GM20431 (cell line): Measurements from ENCODE around the gene SYNPO.

Experiments
- in situ Hi-C: fragments of 300-500 bp; cut with MseI, MboI; formaldehyde crosslinking; loops from one replicate; pipeline ENCODE4 v1.15.0; 2020; ENCODE audit warnings: low sequenced_read_pairs; ENCODE audit not compliant: unreplicated experiment

SYNPO gene, protein sequence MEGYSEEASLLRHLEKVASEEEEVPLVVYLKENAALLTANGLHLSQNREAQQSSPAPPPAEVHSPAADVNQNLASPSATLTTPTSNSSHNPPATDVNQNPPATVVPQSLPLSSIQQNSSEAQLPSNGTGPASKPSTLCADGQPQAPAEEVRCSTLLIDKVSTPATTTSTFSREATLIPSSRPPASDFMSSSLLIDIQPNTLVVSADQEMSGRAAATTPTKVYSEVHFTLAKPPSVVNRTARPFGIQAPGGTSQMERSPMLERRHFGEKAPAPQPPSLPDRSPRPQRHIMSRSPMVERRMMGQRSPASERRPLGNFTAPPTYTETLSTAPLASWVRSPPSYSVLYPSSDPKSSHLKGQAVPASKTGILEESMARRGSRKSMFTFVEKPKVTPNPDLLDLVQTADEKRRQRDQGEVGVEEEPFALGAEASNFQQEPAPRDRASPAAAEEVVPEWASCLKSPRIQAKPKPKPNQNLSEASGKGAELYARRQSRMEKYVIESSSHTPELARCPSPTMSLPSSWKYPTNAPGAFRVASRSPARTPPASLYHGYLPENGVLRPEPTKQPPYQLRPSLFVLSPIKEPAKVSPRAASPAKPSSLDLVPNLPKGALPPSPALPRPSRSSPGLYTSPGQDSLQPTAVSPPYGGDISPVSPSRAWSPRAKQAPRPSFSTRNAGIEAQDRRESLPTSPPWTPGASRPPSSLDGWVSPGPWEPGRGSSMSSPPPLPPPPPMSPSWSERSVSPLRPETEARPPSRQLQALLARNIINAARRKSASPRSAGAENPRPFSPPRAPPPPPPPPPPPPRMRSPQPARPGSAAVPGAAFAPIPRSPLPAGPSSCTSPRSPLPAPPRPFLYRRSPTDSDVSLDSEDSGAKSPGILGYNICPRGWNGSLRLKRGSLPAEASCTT

DNA sequence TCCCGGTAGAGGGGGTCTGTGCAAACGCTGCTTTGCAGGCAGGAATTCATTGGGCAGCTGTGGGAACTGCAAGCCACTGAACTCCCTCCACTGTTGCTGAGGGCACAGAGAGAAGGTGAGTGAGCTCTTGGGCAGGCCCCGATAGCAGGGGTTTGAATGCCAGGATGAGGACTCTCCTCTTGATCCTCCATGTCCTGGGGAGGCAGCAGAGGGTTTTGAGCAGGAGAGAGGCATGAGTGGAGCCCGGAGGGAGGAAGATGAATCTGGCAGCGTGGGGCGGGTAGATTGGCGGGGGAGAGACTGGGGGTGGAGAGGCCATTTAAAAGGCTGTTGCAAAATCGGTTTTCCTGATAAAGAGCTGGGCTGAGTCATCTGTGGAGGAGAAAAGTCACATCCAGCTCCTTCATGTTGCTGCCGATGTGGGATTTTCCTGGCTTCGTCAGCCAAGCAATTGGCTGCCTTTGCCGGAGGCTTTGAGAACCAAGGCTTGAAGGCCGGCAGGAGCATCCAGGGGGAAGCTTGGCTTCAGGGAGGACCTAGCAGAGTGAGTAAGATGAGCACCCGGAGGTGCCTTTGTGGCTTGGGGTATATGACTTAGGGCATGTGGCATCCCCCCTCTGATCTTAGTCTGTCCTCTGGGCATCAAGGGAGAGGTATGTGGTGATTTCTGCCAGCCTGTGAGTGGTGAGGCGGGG lies at the start of gene SYNPO:
TSS of gene SYNPO (plus strand) at position 350 of the 695 bp plus-strand sequence. CDS start 7,616 bp downstream, outside the sequence.
- in situ Hi-C loops, result loop anchor here (10.0 kb wide), 1 partner anchor 76 kb away; no protein-coding TSS in a partner anchor

DNA sequence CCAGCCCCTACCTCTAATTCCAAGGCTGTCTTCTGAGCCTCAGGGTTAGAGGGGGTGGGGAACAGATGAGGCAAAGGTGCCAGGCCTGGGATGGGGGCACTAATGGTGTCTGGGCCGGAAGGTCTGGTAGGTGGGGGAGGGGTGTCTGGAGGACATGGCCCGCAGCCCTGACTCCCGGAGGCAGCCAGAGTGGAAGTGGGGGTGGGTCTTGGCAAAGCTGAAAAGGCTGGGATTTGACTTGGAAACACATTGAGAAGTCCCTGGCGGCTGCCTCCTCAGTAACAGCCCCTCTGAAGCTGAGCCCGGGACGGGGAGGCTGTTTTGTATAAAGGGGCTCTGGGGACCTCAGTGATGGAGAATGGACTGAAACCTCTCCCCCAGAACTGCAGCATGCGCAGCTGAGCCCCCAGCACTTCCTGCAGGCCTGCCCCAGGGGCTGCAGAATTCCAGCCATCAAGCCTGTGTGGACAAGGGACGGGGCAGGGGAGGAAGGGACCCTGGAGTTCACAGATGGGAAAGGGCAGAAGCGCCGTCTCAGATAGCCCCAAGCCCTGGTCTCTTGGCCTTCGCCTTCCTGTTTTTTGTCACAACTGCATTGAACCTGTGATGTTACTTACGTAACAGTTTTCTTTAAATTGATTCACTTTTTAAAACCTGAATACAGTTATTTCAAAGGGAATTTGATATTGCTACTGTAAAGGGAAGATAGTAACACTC lies 49.3 kb upstream of the SYNPO start:
- in situ Hi-C loops, result no loop called here

DNA sequence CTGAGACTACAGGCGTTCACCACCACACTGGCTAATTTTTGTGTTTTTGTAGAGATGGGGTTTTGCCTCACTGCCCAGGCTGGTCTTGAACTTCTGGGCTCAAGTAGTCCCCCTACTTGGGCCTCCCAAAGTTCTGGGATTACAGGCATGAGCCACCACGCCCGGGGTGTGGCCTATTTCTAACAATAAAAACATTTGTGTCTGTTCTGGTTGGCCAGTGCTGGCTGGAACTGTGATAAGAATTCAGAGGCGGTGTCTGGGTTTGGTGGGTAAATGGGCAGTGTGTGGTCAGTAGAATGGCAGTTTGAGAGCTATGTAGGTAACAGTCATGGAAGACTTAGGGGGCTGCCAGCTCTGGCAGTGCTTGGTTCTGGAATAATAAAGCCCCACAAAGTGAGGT lies 46.9 kb upstream of the SYNPO start:
- in situ Hi-C loops, result no loop called here

DNA sequence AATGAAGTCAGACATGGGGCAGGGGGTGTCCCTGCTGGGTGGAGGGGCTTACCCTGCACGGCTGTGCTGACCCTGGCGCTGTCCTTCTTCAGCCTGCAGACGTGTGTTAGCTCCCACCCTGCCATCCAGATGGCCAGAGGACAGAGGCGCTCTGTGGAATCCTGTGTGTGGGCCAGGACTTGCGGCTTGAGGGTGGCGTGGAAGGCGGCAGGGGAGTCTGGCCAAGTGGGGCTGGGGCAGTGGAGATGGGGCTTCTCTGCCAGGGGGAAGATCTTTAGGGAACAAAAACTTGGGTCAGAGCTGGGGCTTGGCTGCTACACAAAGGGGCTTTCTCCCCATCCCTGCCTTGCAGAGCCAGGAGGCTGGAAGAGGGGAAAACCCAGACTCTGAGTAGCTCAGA lies 46.5 kb upstream of the SYNPO start:
- in situ Hi-C loops, result no loop called here

DNA sequence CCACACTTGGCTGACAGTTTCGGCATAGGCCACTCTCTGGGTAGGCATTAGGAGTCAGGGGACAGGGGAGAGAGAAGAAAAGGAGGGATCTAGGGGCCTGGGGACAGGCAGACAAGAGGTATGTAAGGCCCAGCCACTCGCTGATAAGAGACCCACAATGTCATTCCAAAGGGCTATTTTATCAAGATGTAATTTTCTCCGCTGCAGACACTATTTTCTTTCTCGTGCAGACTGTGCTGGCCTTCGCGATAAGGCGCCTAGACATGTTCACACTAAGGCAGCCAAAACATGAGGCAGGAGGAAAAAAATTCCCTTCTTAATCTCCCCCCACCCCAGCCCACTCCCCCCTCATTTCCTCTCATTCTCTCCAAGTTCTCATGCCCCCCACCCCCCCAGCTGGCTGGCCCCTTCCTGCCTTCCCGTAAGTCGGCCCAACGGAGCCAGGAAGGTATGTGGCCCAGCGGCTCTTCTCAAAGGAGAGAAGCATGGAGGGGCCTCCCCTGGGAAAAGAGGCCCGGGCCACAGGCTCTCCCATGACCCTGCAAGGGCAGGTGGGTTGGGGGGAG lies 44.9 kb upstream of the SYNPO start:
- in situ Hi-C loops, result no loop called here

DNA sequence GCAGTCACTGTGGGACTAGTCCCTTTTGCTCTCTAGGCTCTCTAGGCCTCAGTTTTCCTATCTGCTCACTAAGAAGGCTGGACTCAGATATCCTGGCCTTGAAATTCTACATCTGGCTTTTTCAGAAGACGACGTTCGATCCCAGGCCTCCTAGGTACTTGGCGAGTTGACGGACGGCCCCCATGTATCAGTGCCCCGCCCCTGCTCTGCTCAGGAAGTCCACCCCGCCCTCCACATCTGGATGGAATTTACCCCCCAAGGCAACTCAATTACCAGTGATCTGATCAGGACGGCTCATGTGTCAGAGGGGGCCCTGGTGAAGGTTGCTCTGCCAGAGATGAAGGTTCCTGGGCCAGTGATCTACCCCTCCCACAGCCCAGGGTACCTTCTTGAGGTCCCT lies 44.1 kb upstream of the SYNPO start:
- in situ Hi-C loops, result no loop called here

DNA sequence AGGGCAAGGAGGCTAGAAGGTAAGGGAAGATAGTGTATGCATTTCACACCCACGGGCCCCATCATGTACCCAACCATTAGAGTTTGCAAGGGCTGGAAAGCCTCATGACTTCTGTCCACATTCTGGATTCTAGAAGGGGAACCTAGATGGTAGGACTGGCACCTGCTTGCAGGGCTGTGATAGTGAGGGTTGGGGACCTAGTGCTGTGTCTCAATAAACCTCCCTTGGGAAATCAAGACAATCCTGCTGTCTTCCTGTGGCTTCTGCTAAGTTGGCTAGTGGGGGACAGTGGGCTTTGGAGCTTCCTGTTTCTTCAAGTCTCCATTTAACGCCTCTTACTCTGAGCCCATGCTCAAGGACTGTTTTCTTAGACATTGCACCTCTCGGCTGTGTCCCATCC lies 43.6 kb upstream of the SYNPO start:
- in situ Hi-C loops, result no loop called here

DNA sequence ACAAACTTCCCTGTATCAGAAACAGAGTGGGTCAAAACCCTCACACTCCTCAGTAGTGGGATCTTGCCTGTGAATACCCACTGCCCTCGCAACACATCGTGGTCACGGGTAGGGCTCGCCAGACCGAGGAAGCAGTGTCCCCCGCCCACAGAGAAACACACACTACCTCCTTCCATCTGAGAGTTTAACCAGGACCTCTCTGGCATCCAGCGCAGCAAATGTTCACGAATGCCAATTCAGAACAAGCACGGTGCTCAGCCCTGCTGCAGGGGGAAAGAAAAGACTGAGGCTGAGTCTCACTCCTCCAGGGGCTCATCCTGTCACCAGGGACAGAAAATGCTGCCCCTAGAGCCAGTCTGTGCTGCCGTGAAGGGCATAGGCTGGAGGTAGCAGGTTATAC lies 42.5 kb upstream of the SYNPO start:
- in situ Hi-C loops, result no loop called here

DNA sequence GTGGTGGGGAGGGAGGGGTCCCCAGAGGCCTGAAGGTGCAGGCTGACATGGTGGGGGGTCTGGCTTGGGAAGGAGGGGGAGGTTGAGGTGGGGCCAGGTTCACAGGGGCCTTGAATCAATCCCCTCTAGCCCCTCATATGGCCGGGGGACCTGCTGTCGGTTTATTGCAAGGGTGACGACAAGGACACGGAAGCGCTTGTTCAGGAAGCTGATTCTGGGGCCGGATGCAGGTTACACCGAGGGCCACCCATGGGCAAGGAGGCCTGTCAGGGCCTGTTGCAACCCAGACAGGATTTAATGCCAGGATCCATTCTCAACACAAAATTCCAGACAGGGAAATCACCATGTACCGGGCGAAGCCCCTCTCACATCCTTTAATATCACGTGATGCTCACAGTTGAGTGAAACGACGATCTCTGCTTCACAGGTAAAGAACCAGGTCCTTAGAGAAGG lies 41.6 kb upstream of the SYNPO start:
- in situ Hi-C loops, result no loop called here

DNA sequence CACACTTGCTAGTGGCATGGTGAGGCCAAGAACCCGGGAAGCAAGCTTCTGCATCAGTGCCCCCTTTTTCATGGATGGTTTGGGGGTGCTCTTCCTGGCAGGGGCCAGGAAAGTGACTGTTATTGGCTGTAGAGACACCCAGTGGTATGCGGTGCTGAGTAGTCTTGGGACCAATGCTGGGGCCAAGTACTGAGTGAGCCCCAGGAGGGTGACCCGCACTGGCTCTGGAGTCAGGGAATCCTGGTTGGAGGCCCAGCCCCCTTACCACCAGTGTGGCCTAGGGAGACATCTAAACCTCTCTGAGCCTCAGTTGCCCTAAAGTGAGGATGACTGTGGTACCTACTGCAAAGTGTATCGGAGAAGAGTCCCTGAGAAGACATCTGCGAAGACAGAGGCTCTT lies 41.2 kb upstream of the SYNPO start:
- in situ Hi-C loops, result no loop called here

DNA sequence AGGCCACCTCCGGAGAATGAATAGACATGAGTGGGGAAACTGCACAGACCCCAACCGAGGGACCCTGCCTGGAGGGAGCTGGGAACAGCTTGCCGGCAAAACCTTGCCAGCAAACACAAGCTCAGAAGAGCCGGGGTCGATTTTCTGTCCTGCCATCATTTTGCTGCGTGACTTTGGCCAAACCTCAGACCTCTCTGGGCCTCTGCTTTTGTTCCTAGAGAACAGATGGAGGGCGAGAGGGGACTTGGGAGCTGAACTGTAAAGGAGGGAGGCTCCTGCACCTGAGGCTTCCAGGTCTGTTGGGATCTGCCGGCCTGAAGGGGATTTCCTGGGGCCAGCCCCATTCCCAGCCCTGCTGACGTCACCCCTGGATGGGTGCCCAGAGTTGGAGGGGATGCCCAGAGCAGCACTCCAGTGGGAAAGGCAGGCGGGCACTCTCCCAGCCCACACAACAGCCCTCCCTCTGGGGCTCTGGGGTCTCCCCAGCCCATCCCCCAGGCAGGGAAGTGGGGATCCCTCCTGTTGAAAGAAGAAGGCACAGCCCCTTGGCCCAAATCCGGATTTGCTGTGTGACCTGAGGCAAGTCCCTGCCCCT lies 40.4 kb upstream of the SYNPO start:
- in situ Hi-C loops, result no loop called here

DNA sequence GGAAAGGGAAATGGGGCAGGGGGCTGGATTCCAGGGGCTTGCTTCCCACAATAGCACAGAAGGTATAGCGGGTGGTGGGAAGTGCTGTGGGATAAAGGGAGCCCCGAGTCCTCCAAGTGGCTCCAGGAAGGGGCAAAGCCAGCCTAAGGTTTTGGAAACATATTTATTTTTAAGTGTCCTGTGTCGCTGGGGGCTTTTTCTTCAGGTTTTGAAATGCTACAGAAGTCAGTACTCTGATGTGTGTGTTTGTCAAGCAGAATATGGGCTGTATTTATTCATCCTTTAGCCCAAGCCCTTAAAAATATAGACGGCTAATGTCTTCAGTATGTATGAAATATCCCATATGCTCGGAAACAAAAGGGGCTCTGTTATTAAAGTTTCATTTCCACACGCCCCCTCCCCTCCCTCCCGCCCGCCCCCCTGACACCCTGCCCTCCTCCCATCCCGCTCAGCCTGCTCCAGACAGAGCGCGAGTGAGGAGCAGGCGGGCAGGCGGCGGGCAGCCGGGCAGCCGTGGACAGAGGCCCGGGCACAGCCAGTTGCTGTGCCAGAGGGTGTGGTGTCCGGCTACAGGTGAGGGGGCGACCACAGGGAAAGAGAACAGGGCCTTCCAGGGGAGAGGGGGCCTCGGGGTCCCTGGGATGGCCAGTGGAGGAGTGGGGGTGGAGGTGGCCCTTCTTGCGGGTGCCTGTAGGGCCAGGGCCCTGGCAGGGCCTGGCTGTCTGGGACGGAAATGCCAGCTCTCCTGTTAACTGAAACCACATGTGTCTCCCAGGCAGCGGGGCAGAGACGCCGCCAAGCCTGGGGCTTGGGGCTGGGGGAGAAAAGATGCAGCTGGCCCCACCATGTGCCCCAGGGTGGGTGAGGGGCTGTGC lies 39.6 kb upstream of the SYNPO start:
- in situ Hi-C loops, result no loop called here

DNA sequence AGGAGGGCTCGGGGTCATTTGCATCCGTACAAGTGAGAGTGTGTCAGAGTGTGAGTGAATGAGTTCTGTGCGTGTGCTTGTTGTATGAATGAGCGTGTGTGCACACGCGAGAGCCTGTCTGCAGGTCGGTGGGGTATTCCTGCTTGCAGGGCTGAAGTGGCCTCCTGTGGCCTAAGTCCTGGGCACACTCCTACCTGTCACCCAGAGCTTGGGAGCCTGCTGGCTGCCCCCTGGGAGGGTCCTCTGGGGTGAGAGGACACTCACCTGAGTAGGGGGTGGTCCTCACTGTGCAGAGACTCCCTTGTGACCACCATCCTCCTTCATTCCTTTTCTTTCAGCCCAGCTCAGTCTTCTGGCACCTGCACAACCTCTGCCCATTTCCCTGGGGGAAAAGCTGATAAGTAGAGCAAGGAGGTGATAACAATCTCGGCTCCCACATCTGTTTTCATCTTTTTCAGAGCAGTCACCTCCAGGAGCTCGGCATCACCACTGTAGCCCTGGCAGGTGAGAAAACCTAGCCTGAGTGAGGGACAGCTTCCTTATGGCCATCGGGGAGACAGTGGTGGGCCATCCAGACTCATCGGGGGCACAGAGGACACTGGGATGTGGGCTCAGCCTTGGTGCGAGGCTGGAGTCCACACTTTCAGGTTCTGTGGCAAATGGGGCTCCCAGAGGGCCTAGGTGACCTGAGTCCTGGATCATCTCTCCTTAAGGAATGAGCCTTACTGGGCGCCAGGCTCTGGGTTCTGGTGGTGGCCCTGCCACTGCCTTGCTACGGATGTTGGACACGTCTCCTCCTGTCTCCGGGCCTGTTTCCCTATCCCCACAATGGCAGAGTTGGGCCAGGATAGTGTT lies 38.7 kb upstream of the SYNPO start:
- in situ Hi-C loops, result no loop called here

DNA sequence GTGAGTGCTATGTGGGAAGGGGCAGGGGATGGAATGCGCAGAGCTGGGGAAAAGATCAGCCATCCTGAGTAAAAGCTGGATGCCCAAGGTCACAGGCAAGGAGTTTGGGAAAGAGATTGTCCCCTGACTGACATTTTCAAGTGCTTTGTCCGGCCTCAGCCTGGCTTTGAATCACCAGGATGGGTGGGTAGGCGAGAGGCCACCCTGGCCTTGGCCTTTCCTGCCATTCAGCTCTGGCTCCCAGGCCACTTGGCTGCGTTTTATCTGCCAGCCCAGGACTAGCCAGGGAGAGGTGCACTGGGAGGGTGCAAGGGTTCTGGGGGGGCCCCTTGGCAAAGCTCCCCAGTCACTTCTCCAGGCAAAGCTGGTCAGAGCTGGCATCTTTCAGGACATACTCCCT lies 37.4 kb upstream of the SYNPO start:
- in situ Hi-C loops, result no loop called here

DNA sequence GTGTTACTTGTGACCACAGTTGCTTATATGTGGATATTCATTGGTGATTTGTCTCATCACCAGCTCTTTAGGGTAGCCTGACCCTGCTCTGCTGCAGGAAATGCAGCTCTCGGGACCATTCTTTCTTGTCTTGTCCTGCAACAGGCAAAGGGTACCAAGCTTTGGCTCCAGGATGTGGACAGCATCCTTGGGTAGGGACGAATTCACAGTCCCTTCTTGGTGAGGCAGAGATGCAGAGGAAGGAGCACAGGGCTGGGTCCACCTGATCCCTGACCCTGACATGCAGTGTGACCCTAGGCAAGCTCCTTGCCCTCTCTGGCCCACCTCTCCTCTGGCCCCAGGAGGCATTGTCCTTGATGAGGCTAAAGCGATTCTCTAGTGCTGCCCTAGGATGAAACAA lies 37.0 kb upstream of the SYNPO start:
- in situ Hi-C loops, result no loop called here

DNA sequence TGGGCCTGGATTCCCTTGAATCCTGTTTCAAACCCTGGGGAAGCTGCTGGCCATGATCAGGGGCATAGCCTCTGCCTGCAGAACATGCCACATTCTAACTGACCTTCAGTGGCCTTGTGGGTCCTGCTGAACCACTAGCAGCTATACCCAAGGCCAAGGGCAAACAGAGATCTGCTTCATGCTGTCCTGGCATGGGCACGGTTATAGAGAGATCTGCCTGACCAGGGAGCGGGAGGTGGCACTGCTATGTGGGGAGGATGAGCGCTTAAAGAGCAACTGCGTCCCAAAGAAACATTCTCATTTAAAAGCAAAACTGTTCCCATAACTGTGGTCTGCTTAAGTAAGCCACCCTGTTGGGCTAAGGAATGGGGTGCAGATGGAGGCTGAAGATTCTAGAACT lies 36.5 kb upstream of the SYNPO start:
- in situ Hi-C loops, result no loop called here

DNA sequence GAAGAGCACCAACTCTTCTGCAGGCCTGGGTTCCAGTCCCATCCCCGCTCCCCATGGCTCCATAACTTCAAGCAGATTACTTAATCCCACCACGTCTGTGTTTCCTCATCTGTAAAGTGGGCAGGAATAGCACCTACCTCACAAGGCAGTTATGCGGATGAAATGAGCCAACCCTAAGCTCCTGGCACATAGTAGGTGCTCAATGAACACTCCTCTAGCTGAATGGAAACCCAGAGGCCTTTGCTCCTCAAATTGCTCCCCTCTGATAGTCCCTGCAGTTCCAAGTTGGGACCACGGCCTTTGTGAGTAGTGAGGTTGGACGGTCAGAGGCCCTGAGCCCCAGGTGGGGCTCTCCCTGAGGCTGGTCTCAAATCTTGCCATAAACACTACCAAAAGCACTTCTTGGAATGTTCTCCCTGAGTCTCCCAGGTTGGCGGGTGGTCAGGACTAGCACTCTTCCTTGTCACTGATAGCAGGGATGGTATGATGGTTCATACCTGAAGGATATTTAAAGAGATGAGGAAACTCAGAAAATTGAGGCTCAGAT lies 35.5 kb upstream of the SYNPO start:
- in situ Hi-C loops, result no loop called here
